PFSK-1 (cell line): ENCODE data around the gene SLC38A8.

ENCODE experiments used
- FOXP2 ChIP-seq: optimal IDR thresholded peaks from 2 replicates; pipeline ENCODE3; 2011; ENCODE audit warnings: borderline replicate concordance, control low read depth, inconsistent platforms; ENCODE audit not compliant: insufficient read depth; ENCODE audit errors: extremely low read length, extremely low read depth
- POLR2AphosphoS5 ChIP-seq: IDR thresholded peaks from 2 replicates; pipeline ENCODE4 v1.6.1; 2012; ENCODE audit warnings: low read depth, mild to moderate bottlenecking, control low read depth, low read length, moderate library complexity
- SIN3A ChIP-seq: IDR thresholded peaks from 2 replicates; pipeline ENCODE4 v1.6.1; 2012; ENCODE audit warnings: mild to moderate bottlenecking, low read length, moderate library complexity, borderline replicate concordance; ENCODE audit not compliant: insufficient read depth
- TAF1 ChIP-seq: IDR thresholded peaks from 2 replicates; pipeline ENCODE4 v1.6.1; 2012; ENCODE audit warnings: low read length, control low read depth, borderline replicate concordance; ENCODE audit not compliant: insufficient read depth
- TF ChIP-seq, protein P1 (sequence below), 2 experiments: IDR thresholded peaks; 2 replicates each; pipeline versions ENCODE4 v1.6.1 to v1.8.0; 2011 to 2012; ENCODE audit warnings: low read depth in 2 of 2, low read length in 2 of 2, control low read depth in 1 of 2, inconsistent platforms in 1 of 2, mild to moderate bottlenecking in 1 of 2, moderate library complexity in 1 of 2; ENCODE audit not compliant: insufficient read depth in 1 of 2

SLC38A8 gene

DNA sequence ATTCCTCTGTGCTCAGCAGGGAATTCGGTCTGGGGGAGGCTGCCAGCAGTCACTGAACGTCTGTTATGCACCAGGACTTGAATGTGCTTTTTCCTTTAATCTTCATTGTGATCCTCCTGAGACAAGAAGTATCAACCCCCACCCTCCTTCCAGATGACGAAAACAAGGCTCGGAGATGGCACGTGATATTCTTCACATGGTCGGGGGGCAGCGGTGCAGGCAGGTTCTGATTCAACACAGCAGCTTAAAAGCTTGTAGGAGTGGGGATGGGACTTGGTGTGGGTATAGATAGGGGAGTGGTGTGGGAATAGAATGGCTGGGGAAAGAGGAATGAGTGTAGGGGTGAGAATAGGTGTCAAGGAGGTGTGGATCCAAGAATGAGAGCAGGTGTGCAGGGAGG lies 68.1 kb downstream of the SLC38A8 start:
- TF ChIP-seq TAF1 (no peak), SIN3A (no peak), FOXP2 (no peak), POLR2AphosphoS5 (no peak)
- TF ChIP-seq, protein P1, sequence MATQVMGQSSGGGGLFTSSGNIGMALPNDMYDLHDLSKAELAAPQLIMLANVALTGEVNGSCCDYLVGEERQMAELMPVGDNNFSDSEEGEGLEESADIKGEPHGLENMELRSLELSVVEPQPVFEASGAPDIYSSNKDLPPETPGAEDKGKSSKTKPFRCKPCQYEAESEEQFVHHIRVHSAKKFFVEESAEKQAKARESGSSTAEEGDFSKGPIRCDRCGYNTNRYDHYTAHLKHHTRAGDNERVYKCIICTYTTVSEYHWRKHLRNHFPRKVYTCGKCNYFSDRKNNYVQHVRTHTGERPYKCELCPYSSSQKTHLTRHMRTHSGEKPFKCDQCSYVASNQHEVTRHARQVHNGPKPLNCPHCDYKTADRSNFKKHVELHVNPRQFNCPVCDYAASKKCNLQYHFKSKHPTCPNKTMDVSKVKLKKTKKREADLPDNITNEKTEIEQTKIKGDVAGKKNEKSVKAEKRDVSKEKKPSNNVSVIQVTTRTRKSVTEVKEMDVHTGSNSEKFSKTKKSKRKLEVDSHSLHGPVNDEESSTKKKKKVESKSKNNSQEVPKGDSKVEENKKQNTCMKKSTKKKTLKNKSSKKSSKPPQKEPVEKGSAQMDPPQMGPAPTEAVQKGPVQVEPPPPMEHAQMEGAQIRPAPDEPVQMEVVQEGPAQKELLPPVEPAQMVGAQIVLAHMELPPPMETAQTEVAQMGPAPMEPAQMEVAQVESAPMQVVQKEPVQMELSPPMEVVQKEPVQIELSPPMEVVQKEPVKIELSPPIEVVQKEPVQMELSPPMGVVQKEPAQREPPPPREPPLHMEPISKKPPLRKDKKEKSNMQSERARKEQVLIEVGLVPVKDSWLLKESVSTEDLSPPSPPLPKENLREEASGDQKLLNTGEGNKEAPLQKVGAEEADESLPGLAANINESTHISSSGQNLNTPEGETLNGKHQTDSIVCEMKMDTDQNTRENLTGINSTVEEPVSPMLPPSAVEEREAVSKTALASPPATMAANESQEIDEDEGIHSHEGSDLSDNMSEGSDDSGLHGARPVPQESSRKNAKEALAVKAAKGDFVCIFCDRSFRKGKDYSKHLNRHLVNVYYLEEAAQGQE (IDR thresholded peaks at IDR 0.05; ENCODE audit: insufficient read depth in 1 of 2, low read depth in 2 of 2, low read length in 2 of 2): no peak

DNA sequence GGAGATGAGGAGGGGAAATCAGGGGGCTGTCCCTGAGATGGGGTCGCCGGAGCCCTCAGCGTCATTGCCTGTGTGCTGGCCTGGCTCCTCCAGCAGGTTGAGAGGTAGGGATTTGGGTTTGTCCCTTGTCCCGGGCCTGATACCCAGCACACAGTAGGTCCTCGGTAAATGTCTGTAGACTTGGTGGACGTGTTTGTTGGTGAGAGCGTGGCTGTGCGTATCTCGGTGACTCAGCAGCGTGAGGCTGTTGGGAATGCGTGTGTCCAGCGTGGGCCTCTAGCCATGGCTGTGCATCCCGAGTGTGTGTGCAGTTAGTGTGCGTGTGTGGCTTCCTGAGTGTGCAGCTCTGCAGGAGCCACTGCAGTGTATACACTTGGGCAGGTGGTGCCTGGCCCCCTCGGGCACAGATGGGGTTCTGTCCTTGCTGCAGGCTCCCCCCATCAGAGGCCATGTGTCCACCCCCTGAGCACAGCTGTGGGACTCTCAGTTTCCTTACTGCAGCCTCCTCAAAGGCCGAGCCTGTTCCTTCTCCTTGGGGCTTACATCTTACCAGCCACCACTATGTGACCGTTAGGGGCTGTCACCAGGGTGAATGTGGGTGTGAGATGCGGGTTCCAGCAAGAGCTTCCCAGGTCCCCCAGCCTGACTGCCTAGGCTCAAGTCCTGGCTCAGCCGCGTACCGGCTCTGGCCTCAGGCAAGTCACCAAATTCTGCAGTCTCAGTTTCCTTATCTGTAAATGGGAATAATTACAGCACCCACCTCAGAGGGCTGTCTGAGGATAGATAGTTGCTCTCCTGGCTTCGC lies 68.8 kb downstream of the SLC38A8 start:
- TF ChIP-seq, protein P1 (IDR thresholded peaks at IDR 0.05; ENCODE audit: insufficient read depth in 1 of 2, low read depth in 2 of 2, low read length in 2 of 2): no peak
- no peak for TF ChIP-seq FOXP2
- no peak for TF ChIP-seq TAF1
- no peak for TF ChIP-seq POLR2AphosphoS5
- TF ChIP-seq SIN3A: no peak

DNA sequence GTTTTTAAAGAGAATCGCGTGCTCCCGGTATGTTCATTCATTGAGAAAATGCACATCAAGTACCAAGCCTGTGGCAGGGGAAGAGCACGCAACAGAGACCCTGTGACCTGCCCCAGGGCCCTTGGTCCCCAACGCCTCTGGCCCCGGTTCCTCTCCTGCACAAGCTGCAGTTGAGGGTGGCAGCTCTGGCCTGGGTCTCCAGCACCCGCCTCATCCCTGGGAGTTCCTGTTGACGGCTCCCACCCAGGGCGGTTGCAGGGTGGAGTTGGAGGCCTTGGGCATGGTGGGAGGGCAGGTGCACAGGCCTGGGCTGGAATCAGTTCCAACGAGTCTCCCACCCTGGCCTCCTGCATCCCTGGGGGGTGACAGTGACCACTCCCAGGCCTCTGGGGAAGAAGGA lies 69.5 kb downstream of the SLC38A8 start:
- TF ChIP-seq, protein P1 (IDR thresholded peaks at IDR 0.05; ENCODE audit: insufficient read depth in 1 of 2, low read depth in 2 of 2, low read length in 2 of 2): no peak
- TF ChIP-seq TAF1 (no peak), SIN3A (no peak), POLR2AphosphoS5 (no peak), FOXP2 (no peak)

DNA sequence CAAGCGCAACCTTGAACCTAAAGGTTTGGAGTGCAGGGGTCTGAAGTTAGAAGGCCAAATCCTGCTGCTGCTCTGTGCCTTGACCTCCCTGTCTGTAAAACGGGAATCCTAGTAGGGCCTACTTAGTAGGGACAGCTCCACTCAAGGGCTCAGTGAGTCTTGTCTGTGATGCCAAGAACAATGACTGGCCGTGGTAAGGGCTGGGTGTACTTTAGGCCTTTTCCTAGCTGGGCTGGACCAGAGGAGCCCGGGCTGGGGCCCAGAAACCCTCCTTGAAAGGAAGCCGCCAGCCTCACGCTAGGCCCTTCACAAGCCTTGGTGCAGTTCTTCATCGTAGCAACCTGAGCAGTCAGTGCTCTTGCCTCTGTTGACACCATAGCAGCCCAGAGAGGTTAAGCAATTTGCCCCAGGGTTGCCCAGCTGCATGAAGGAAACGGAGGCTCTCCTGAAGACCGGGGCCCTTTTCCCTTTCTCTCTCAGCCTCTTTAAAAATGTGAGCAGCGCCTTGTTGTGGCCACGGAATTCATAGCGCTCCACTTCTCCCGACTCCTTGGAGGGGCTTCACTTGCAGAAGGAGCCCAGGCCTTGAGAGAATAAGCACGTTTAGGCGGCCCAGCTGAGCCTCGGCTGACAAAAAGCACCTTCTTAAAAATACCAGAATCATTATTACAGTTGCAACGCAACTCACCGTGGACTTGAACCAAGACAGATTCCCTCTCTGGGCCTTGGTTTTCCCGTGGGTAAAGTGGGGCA lies 70.2 kb downstream of the SLC38A8 start:
- TF ChIP-seq SIN3A (no peak), POLR2AphosphoS5 (no peak), TAF1 (no peak), FOXP2 (no peak)
- TF ChIP-seq, protein P1 (IDR thresholded peaks at IDR 0.05; ENCODE audit: insufficient read depth in 1 of 2, low read depth in 2 of 2, low read length in 2 of 2): no peak
